ENCODE results near the gene SPOCK1.

Gene SPOCK1

GRCh38 chr5:137481596-137481995, 17.5 kb downstream of the SPOCK1 start:
- Mint-ChIP-seq H3K4me1 (no peaks in the 10 kb centered on the region), H3K36me3 (no peaks in the 10 kb centered on the region), H3K4me3 (no peak overlapping the region), H3K27ac (no peak overlapping the region), H3K9me3 (no peaks in the 10 kb centered on the region), H3K27me3 (no peaks in the 10 kb centered on the region)
- no peak for DNase-seq (ENCODE audit: low spot score in 2 of 2)
- ATAC-seq (ENCODE audit: low read depth): no peak

GRCh38 chr5:137478043-137478442, 21.1 kb downstream of the SPOCK1 start:
- no peaks in the 10 kb centered on the region for H3K36me3 Mint-ChIP-seq
- no peak overlapping the region for H3K27ac Mint-ChIP-seq
- no peak for ATAC-seq (ENCODE audit: low read depth)
- H3K9me3 Mint-ChIP-seq: no peaks in the 10 kb centered on the region
- no peaks in the 10 kb centered on the region for H3K4me1 Mint-ChIP-seq
- H3K27me3 Mint-ChIP-seq: no peaks in the 10 kb centered on the region
- no peak overlapping the region for H3K4me3 Mint-ChIP-seq
- no peak for DNase-seq (ENCODE audit: low spot score in 2 of 2)

- Mint-ChIP-seq H3K27me3 (peaks cover 4% of the 10 kb centered on the region), H3K4me3 (no peak overlapping the region), H3K4me1 (no peaks in the 10 kb centered on the region), H3K9me3 (no peaks in the 10 kb centered on the region), H3K36me3 (no peaks in the 10 kb centered on the region), H3K27ac (no peak overlapping the region)
- DNase-seq (ENCODE audit: low spot score in 2 of 2) (no peak), ATAC-seq (ENCODE audit: low read depth) (no peak)
These were observed 28.3 kb downstream of the SPOCK1 start for GRCh38 chr5:137470921-137471220.

GRCh38 chr5:137470111-137470920, 28.8 kb downstream of the SPOCK1 start:
- ATAC-seq (ENCODE audit: low read depth) (no peak), DNase-seq (ENCODE audit: low spot score in 2 of 2) (no peak)
- Mint-ChIP-seq H3K9me3 (no peaks in the 10 kb centered on the region), H3K4me3 (no peak overlapping the region), H3K27ac (no peak overlapping the region), H3K27me3 (peaks cover 4% of the 10 kb centered on the region), H3K36me3 (no peaks in the 10 kb centered on the region), H3K4me1 (no peaks in the 10 kb centered on the region)

GRCh38 chr5:137466889-137467288, 32.2 kb downstream of the SPOCK1 start:
- ATAC-seq (ENCODE audit: low read depth) (no peak), DNase-seq (ENCODE audit: low spot score in 2 of 2) (no peak)
- no peak overlapping the region for H3K4me3 Mint-ChIP-seq
- H3K9me3 Mint-ChIP-seq: no peaks in the 10 kb centered on the region
- no peak overlapping the region for H3K27ac Mint-ChIP-seq
- H3K27me3 Mint-ChIP-seq: peaks cover 4% of the 10 kb centered on the region
- H3K36me3 Mint-ChIP-seq: no peaks in the 10 kb centered on the region
- H3K4me1 Mint-ChIP-seq: no peaks in the 10 kb centered on the region

GRCh38 chr5:137465930-137466329, 33.2 kb downstream of the SPOCK1 start:
- H3K9me3 Mint-ChIP-seq: no peaks in the 10 kb centered on the region
- peaks cover 4% of the 10 kb centered on the region for H3K27me3 Mint-ChIP-seq
- H3K4me1 Mint-ChIP-seq: no peaks in the 10 kb centered on the region
- ATAC-seq (ENCODE audit: low read depth) (no peak), DNase-seq (ENCODE audit: low spot score in 2 of 2) (no peak)
- H3K4me3 Mint-ChIP-seq: no peak overlapping the region
- H3K36me3 Mint-ChIP-seq: no peaks in the 10 kb centered on the region
- H3K27ac Mint-ChIP-seq: no peak overlapping the region

GRCh38 chr5:137462816-137463520, 36.2 kb downstream of the SPOCK1 start:
- Mint-ChIP-seq H3K27me3 (peaks cover 7% of the 10 kb centered on the region), H3K4me1 (no peaks in the 10 kb centered on the region), H3K36me3 (no peaks in the 10 kb centered on the region), H3K4me3 (no peak overlapping the region), H3K27ac (no peak overlapping the region), H3K9me3 (no peaks in the 10 kb centered on the region)
- no peak for DNase-seq (ENCODE audit: low spot score in 2 of 2)
- no peak for ATAC-seq (ENCODE audit: low read depth)

GRCh38 chr5:137462265-137462590, 36.9 kb downstream of the SPOCK1 start:
- Mint-ChIP-seq H3K36me3 (no peaks in the 10 kb centered on the region), H3K4me1 (no peaks in the 10 kb centered on the region), H3K27me3 (peaks cover 7% of the 10 kb centered on the region), H3K27ac (no peak overlapping the region), H3K4me3 (no peak overlapping the region), H3K9me3 (no peaks in the 10 kb centered on the region)
- ATAC-seq (ENCODE audit: low read depth) (no peak), DNase-seq (ENCODE audit: low spot score in 2 of 2) (no peak)

GRCh38 chr5:137461391-137462264, 37.5 kb downstream of the SPOCK1 start:
- Mint-ChIP-seq H3K27me3 (peaks cover 7% of the 10 kb centered on the region), H3K36me3 (no peaks in the 10 kb centered on the region), H3K27ac (no peak overlapping the region), H3K4me1 (no peaks in the 10 kb centered on the region), H3K4me3 (no peak overlapping the region), H3K9me3 (no peaks in the 10 kb centered on the region)
- DNase-seq (ENCODE audit: low spot score in 2 of 2) (no peak), ATAC-seq (ENCODE audit: low read depth) (no peak)

- H3K4me3 Mint-ChIP-seq: no peak overlapping the region
- no peak overlapping the region for H3K27ac Mint-ChIP-seq
- no peak for DNase-seq (ENCODE audit: low spot score in 2 of 2)
- ATAC-seq (ENCODE audit: low read depth): no peak
- H3K36me3 Mint-ChIP-seq: no peaks in the 10 kb centered on the region
- no peaks in the 10 kb centered on the region for H3K4me1 Mint-ChIP-seq
- H3K9me3 Mint-ChIP-seq: peaks cover 3% of the 10 kb centered on the region
- peaks cover 9% of the 10 kb centered on the region for H3K27me3 Mint-ChIP-seq
These were observed 44.5 kb downstream of the SPOCK1 start for GRCh38 chr5:137454671-137455070.

GRCh38 chr5:137453483-137454080, 45.5 kb downstream of the SPOCK1 start:
- DNase-seq (ENCODE audit: low spot score in 2 of 2): no peak
- Mint-ChIP-seq H3K27me3 (peaks cover 6% of the 10 kb centered on the region), H3K9me3 (peaks cover 3% of the 10 kb centered on the region), H3K4me3 (no peak overlapping the region), H3K4me1 (no peaks in the 10 kb centered on the region), H3K27ac (no peak overlapping the region), H3K36me3 (no peaks in the 10 kb centered on the region)
- no peak for ATAC-seq (ENCODE audit: low read depth)

GRCh38 chr5:137450759-137451158, 48.4 kb downstream of the SPOCK1 start:
- Mint-ChIP-seq H3K27ac (no peak overlapping the region), H3K4me3 (no peak overlapping the region), H3K9me3 (peaks cover 3% of the 10 kb centered on the region), H3K27me3 (peaks cover 9% of the 10 kb centered on the region), H3K4me1 (no peaks in the 10 kb centered on the region), H3K36me3 (no peaks in the 10 kb centered on the region)
- ATAC-seq (ENCODE audit: low read depth): no peak
- DNase-seq (ENCODE audit: low spot score in 2 of 2): no peak

GRCh38 chr5:137448868-137449267, 50.3 kb downstream of the SPOCK1 start:
- H3K36me3 Mint-ChIP-seq: no peaks in the 10 kb centered on the region
- no peak for DNase-seq (ENCODE audit: low spot score in 2 of 2)
- peaks cover 3% of the 10 kb centered on the region for H3K9me3 Mint-ChIP-seq
- peaks cover 12% of the 10 kb centered on the region for H3K27me3 Mint-ChIP-seq
- H3K4me1 Mint-ChIP-seq: no peaks in the 10 kb centered on the region
- no peak overlapping the region for H3K4me3 Mint-ChIP-seq
- H3K27ac Mint-ChIP-seq: no peak overlapping the region
- ATAC-seq (ENCODE audit: low read depth): no peak

GRCh38 chr5:137446615-137447014, 52.5 kb downstream of the SPOCK1 start:
- Mint-ChIP-seq H3K27ac (no peak overlapping the region), H3K36me3 (no peaks in the 10 kb centered on the region), H3K27me3 (peaks cover 10% of the 10 kb centered on the region), H3K9me3 (peaks cover 3% of the 10 kb centered on the region), H3K4me1 (no peaks in the 10 kb centered on the region), H3K4me3 (no peak overlapping the region)
- DNase-seq (ENCODE audit: low spot score in 2 of 2) (no peak), ATAC-seq (ENCODE audit: low read depth) (no peak)

All from memory B cell (primary cell).